Activated CD4-positive, CD25-positive, alpha-beta regulatory T cell treated with anti-CD3 and anti-CD28 coated beads, Interleukin-2, amount 50 U/mL, for 72 hours (primary cell): Measurements from ENCODE around the gene USP5.
"Not testable (repeated sequence)": the region's sequence is repeated elsewhere in the genome, so short reads cannot be mapped to it uniquely, and the experiment has no call there.

Experiments
- DNase-seq: peaks from one replicate; pipeline ENCODE4 v3.0.0; 2021

USP5 gene

DNA sequence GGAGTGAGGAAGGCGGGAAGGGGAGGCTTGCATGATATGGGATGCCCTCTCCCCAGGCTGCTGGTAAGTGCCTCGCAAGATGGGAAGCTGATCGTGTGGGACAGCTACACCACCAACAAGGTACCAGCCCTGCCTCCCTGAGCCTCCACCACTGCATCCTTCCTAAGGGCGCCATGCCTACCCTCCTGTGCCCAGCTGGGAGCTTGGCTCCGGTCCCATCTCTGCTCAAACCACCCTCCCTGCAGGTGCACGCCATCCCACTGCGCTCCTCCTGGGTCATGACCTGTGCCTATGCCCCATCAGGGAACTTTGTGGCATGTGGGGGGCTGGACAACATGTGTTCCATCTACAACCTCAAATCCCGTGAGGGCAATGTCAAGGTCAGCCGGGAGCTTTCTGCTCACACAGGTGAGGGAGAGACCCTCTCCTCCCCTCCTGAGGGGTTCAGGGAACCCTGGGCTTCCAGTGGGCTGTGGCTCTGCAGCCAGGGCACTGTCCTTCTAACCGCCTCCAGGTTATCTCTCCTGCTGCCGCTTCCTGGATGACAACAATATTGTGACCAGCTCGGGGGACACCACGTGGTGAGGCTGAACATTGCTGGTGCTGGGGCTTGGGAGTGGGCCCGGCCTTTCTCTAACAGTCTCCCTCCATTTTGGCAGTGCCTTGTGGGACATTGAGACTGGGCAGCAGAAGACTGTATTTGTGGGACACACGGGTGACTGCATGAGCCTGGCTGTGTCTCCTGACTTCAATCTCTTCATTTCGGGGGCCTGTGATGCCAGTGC, 8.6 kb upstream of the USP5 start:
- no peak for DNase-seq

DNA sequence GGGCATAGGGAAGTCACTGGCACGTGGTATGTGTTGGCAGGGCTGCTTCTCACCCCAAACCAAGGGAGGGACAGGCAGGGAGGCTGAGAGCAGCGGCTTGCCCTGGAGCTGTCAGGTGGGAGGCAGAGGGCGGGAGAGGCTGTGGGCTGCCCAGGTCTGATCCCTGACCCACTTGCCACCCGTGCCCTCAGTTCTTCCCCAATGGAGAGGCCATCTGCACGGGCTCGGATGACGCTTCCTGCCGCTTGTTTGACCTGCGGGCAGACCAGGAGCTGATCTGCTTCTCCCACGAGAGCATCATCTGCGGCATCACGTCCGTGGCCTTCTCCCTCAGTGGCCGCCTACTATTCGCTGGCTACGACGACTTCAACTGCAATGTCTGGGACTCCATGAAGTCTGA, 6.6 kb upstream of the USP5 start:
- DNase-seq = no peak

DNA sequence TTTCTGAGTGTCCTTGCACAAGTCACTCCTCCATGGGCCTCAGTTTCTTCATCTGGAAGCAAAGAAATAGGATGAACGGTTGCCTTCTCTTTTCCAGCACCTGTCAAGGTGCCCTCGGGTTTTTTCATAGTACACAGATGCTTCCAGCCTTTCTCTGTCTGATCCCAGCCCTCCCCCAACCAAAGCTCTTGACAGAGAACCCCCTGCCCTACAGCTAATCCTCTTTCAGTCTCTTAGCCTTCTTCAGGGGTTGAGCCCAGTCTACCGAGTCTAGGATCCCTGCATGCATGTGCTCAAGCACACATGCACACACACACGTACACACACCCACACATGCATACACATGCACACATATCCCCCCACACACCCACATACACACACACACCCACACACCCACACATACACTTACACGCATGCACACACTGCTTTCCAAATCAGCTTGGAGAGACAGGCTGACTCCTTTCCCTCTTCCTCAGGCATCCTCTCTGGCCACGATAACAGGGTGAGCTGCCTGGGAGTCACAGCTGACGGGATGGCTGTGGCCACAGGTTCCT, 5.6 kb upstream of the USP5 start:
- no peak for DNase-seq

DNA sequence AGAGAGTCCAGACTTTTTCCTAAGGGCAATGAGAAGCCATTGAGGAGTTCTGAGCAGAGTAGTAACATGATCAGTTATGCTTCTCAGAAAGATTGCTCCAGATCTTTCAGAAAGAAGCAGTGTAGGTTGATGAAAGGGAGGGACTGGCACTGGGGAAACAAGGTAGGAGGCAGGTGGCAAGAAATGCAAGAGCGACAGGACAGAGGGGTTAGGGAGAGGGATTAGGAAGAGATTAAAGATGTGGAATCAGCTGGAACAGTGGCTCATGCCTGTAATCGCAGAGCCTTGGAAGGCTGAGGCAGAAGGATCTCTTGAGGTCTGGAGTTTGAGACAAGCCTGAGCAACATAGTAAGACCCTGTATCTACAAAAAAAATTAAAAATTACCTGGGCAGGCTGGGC, 4.3 kb upstream of the USP5 start:
- DNase-seq = no peak

DNA sequence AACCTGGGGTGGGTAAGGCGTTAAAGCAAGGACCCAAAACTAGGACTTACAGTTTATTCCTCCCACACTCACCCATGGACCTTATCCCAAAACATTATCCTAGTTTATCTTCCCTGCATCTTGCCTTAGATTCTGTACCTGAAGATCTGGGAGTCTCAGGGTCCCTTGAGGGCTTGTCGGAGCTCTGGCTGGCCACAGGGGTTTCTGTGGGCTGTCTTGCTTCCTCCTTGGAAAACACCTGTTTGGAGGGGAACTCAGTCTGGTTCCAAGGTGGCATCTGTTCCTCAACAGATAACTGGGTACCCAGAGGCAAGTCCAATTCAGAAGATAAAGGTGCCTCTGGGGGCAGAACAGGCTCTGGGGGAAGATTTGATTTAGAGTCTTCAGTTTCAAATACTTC, 2.5 kb upstream of the USP5 start:
- no peak for DNase-seq

DNA sequence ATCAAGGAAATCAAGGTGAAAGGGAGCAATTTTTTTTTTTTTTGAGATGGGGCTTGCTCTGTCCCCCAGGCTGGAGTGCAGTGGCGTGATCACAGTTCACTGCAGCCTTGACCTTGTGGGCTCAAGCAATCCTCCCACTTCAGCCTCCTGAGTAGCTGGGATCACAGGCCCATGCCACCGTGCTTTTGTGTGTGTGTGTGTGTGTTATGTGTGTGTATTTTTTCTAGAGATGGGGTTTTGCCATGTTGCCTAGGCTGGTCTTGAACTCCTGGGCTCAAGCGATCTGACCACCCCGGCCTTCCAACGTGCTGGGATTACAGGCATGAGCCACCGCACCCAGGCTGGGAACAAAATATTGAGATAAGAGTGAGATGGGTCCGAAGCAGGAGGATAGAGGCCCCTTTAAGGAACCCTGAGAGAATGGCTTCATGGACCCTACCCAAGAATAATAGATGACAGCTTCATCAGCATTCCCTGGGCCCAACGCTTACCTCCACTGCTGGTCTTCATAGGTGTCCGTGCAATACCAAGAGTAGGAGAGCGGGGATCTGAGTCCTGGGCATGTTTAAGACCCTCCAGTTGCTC, 1.9 kb upstream of the USP5 start:
- DNase-seq = no peak

DNA sequence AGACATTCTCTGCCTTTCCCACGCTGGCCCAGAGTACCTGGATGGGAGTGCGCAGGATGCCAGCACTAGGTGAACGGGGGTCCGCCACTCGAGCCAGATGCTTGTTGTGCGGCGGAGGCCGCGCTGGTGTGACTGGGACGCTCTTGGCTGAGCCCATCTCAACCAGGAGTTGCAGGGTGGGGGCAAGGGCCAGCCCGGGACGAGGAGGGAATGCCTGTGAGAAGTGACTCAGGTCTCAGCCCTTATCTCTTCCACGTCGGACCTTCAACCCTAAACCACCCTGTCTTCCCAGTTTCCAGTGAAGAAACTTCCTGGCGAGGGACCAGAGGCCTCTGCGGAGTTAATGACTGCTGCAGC, 1.2 kb upstream of the USP5 start:
- no peak for DNase-seq

DNA sequence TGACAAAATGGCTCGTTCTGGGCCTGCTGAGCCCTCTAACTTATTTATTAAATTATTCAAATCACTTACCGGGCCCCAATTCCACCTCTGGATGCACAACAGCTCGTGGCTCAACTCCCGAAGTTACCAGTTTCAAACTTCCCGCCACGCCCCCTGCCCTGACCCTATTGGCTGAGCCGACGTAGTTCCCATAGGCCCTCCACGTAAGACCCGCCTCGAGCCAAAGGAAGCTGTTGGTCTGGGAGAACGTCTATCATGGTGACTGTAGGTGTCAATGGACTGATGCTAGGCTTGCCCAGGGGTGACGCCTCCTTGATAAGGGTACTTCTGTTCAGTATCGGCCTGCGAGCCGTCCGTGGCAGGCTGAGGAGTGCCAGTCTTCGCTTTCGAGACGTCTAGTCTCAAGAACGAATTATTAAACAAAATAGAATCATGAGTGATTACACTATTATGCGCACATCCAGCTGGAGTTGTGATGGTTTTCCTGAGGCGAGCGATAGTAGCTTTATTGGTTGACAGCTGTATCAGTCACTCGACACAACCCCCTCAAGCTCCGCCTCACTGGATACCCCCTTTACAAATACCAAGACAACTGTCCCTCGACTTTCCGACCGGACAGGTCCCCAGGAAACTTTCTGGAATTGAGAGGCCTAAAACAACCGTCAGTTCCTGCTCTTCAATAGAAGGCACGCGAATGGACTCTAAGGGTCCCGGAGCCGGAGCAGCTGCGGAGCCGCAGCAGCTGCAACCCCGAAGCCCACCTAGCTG, 613 bp upstream of the USP5 start, which contains the start of gene CDCA3:
Gene CDCA3, minus strand, starts transcription at position 134 of the 768 bp plus-strand sequence. CDS start 334 bp downstream, outside the sequence.
- peak; percentile 89 for DNase-seq

DNA sequence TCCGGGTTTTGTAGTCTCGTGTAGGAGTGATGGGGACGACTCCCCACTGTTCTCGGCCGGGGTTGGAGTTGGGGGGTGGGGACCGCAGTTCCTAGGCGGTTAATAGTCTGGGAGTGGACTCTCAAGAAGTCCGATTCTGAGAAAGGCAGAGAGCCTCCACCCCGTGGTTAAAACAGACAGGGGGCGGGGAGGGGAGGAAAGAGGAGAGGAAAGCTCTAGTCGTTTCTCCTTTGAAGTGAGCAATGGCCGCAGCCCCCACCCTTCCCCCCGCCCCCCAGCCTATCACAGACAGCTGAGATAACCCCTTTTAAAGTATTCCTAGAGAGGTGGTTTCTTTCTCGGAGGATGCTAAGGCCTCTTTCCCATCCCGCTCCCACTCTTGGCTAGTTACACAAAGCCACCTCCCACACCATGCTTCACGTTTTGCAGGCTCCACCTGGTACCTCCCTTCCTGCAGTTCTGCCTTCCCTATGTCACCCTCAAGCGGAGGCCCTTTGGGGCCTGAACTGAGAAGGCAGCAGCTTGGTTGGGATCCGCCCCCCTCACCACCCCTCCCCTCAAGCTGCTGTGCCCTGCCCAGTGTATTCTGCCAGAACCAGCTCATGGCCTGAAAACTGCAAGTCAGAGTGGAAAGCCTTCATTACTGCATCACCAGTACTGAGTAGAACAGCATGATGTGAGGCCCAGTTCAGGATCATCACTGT, 853 bp downstream of the USP5 start:
- peak; percentile 54 for DNase-seq

DNA sequence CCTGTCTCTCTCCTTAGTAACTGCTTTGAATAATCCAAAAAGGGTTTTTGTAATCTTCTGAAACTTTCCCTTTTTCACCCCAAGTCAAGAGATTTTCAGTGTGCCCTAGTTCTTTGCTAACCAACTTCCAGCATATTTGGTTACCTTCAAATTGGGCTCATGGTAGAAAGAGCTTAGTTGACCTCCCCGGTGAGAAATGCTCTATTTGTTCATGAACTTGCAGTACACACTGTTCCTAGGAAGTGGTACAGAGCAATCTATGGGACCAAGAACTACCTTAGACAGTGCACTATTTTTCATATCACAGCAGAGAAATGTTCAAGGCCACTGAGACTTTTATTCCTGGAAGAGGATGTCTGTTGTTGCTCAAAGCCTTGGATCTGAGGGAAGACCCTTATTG, 1.7 kb downstream of the USP5 start:
- DNase-seq = no peak

DNA sequence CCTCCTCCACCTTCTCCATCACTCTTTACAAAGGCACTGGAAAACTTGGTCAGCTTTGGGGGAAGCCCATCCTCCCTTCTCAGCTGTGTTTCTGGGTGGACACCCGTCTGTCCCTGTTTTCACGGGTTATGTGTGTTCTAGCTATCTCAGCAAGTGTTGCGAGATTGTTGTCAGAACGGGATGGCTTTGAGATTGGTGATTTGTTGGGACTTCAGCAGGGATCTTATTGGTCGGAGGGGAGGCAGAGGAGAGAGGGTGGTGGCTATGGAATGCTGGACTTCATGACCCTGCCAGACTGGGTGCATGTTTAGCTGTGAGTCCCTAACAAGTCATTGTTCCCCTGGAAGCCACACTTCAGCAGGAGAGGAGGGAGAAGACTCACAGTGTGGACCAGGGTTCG, 2.1 kb downstream of the USP5 start:
- no peak for DNase-seq

DNA sequence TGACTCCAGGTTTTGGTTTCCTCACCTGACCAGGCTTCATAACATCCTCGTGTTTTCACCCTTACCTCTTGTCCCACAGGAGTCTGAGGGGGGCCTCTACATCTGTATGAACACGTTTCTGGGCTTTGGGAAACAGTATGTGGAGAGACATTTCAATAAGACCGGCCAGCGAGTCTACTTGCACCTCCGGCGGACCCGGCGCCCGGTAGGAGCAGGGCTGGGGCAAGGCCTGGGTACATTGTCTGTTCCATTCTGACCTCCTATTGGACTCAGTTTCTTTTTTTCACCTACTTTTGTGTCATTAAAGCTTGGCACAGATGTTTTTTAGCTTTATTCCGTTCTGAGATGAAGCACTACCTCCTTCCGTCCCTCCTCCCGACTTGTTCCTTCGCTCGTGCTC, 3.4 kb downstream of the USP5 start:
- no peak for DNase-seq

DNA sequence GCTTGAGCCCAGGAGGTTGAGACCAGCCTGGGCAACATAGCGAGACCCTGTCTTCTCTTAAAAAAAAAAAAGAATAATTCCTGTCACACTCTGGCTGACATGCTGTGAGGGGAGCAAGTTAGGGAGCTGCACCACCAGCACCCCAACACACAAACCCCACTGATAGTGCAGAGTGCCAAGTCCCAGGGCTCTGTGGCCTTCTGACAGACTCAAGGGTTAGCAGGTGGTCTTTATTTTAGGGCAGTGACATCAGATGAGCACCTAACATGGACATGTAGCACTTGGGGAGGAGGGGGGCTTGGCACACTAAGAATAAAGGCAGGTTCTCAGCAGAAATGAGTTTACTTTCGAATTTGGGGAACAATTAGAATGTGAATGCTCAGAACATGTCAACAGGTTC, 6.8 kb downstream of the USP5 start:
- DNase-seq = no peak

DNA sequence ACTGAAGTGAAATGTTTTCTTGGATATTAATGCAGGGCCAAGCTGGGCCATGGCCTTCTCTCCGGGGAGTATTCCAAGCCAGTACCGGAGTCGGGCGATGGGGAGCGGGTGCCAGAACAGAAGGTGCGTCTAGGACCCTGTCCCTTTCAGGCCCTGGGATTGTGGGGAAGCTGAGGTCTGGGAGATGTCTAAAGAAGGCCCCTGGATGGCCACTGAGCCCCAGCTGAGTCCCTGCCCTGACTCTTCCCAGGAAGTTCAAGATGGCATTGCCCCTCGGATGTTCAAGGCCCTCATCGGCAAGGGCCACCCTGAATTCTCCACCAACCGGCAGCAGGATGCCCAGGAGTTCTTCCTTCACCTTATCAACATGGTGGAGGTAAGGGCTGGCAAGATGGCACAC, 8.2 kb downstream of the USP5 start:
- no peak for DNase-seq

DNA sequence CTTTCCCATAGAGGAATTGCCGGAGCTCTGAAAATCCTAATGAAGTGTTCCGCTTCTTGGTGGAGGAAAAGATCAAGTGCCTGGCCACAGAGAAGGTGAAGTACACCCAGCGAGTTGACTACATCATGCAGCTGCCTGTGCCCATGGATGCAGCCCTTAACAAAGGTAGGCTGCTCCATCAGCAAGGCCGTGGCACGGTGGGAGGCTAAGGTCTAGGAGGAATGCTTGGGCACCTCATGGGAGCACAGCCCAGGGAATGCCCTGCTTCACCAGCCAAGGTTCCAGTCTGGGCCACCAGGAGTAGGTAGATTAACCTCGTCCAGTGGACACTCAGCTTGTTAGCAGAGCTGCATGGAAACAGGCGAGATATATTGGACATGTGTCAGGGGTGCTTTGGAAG, 9.0 kb downstream of the USP5 start:
- no peak for DNase-seq

DNA sequence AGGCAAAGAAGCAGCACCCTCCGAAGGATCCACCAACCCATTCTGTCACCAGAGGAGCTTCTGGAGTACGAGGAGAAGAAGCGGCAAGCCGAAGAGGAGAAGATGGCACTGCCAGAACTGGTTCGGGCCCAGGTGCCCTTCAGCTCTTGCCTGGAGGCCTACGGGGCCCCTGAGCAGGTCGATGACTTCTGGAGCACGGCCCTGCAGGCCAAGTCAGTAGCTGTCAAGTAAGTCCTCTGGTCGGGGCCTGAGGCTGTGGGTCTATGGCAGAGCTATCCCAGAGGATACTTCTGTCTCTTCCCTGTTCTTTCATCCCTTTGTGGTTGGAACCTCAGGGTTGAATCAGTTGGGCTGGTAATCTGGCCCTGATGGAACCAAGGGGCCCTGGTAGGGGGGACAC, 9.4 kb downstream of the USP5 start:
- DNase-seq = no peak

DNA sequence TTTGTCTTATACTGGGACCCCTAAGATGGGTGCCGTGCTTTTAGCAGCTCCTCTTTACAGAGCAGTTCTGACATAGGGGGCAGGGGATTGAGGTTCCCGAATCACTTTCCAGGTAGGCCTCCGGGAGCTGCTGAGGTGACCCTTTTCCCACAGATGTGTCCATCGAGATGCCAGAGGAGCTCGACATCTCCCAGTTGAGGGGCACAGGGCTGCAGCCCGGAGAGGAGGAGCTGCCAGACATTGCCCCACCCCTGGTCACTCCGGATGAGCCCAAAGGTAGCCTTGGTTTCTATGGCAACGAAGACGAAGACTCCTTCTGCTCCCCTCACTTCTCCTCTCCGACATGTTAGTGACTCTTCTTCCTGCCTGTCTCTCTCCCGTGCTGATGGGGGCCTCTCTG, 11.1 kb downstream of the USP5 start:
- DNase-seq = no peak

DNA sequence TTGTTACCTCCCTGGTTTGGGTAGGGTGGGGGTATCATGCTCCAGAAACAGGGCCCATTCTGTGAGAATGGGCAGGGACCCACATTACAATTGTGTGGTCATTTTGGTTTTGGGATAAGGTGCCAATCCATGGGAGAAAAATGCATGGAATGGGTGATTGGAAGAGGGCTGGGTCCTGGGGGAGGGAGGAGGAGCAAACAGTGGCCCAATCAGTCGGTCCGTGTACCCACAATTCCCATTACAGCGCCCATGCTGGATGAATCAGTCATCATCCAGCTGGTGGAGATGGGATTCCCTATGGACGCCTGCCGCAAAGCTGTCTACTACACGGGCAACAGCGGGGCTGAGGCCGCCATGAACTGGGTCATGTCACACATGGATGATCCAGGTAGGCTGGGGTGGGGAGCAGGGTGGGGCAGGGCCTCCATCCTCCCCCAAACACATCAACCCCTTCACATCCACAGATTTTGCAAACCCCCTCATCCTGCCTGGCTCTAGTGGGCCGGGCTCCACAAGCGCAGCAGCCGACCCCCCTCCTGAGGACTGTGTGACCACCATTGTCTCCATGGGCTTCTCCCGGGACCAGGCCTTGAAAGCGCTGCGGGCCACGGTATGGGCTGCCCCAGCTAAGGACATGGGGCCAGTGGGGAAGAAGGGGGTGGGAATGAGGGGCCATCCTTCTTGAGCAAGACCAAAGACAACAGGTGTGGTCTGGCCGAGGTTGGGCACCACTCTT, 11.8 kb downstream of the USP5 start:
- no peak for DNase-seq

DNA sequence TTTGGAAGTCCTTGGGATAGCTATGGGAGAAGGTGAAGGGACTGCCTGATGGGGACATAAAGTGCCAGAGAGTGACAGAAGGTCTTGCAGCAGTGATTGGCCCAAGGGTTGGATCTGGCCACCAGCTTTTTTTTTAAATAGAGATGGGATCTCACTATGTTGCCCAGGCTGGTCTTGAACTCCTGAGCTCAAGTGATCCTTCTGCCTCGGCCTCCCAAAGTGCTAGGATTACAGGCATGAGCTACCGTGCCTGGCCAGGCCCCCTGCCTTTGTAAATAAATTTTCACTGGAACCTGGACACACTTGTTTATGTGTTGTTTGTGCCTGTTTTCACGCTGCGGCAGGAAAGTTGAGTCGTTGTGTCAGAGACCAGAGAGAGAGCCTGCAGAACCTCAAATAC, 13.4 kb downstream of the USP5 start:
- DNase-seq = not testable (repeated sequence)

DNA sequence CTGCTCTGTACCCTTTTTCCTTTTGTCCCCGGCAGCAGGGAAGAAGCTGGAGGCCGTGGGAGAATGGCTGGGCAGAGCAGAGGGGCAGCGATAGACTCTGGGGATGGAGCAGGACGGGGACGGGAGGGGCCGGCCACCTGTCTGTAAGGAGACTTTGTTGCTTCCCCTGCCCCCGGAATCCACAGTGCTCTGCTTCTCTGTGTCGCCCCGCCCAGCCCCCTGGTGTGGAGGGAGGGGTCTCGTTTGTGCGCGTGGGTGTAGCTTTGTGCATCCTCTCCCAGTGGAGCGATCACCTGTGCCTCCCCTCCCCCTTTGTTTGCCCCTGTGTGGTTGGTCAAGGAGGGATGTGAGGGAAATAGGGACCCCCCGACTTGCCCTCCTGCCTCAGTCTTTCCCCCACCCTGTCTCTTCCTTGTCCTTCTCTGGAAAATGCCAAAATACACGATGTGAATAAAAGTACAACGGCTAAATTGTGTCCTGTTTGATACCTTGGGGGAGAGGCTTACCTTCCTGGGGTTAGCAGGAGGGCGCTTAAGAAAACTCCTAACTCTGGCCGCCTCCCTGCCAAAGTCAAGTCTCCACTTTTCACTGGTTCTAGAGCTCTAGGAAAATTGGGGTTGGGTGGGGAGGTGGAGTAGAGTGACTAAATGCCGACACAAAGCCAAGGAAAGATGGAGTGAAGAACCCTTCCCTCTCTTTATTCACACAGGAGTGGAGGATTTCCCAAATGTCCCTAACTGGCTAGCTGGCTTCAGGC, 14.4 kb downstream of the USP5 start:
- no peak for DNase-seq

DNA sequence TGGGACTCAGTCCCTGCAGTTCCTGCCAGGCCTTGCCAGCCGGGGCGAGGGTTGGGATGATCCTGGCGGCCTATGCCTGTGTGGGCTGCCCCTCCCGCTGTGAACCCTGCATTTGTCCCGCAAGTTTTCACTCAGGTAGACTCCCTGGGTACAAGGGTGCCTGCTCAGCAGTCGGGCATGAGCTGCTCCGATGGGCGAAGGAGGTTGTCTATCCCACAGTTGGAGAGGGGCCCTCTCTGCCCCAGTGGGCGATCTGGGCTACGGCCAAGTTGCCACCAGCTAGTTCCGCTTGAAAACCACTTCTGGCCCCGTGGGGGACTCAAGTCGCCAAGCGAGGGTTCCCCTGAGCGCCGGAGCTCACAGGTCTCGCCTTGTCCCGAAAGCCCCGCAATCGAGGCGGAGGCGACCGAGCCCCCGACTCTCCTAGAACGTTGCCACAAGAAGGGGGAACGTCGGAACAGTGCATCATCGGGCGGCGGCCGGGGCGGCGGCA, 15.0 kb downstream of the USP5 start:
- no peak for DNase-seq
